Measurements from ENCODE around the gene FGD1. TPM values are rescaled to one million over a fixed set of nuclear protein-coding genes. Genes with fewer than 3 reads are reported as not detected.

Gene FGD1
- total and polyA plus RNA-seq, 2 of the 13 experiments (the other 11 are each of a cell fraction or from before 2014, with no cell fraction given) = 0.36 to 0.62 TPM

- TF ChIP-seq XRCC5 (optimal IDR thresholded peaks at IDR 0.05; ENCODE audit: low read length) (peak; percentile 93), TEAD2 (CRISPR knock-in tag; IDR thresholded peaks at IDR 0.05) (no peak), SIN3A (IDR thresholded peaks at IDR 0.05; ENCODE audit: borderline replicate concordance, low read depth, low read length) (peak; percentile 43; the same call in 1 of the 2 replicates), NR0B2 (CRISPR knock-in tag; IDR thresholded peaks at IDR 0.05) (no peak), ZMYM2 (CRISPR knock-in tag; IDR thresholded peaks at IDR 0.05) (no peak), CENPBD1 (CRISPR knock-in tag; IDR thresholded peaks at IDR 0.05; ENCODE audit: borderline replicate concordance, low read depth) (no peak), ZBTB3 (CRISPR knock-in tag; IDR thresholded peaks at IDR 0.05; ENCODE audit: borderline replicate concordance, low read depth) (no peak), ZIK1 (CRISPR knock-in tag; IDR thresholded peaks at IDR 0.05; ENCODE audit: borderline replicate concordance, low read depth) (0 out of 2 replicates have a peak, but pooled peaks have one; percentile 27), SIX4 (CRISPR knock-in tag; IDR thresholded peaks at IDR 0.05) (no peak), CHD2 (IDR thresholded peaks at IDR 0.05; ENCODE audit: low read depth, low read length) (no peak), PCBP2 (optimal IDR thresholded peaks at IDR 0.05; ENCODE audit: low read depth, low read length, poor library complexity, severe bottlenecking) (no peak), NFKB2 (CRISPR knock-in tag; IDR thresholded peaks at IDR 0.05; ENCODE audit: borderline replicate concordance) (no peak), ZNF629 (CRISPR knock-in tag; conservative IDR thresholded peaks at IDR 0.05) (no peak), KDM3A (CRISPR knock-in tag; IDR thresholded peaks at IDR 0.05; ENCODE audit: low read depth) (no peak), ISL2 (CRISPR knock-in tag; IDR thresholded peaks at IDR 0.05) (no peak), ATF6 (CRISPR knock-in tag; conservative IDR thresholded peaks at IDR 0.05) (no peak), POLR2G (IDR thresholded peaks at IDR 0.05; ENCODE audit: low read depth, low read length) (peak; percentile 72), ATM (IDR thresholded peaks at IDR 0.05; ENCODE audit: borderline replicate concordance) (no peak), NONO (IDR thresholded peaks at IDR 0.05) (no peak), NONO (CRISPR knock-in tag; conservative IDR thresholded peaks at IDR 0.05) (peak; percentile 71; the same call in 1 of the 2 replicates), FOSL2 (CRISPR knock-in tag; IDR thresholded peaks at IDR 0.05) (0 out of 2 replicates have a peak, but pooled peaks have one; percentile 12), CBX1 (IDR thresholded peaks at IDR 0.05; ENCODE audit: low read depth) (no peak), ZHX1 (CRISPR knock-in tag; IDR thresholded peaks at IDR 0.05; ENCODE audit: low read depth) (no peak), ZNF337 (CRISPR knock-in tag; IDR thresholded peaks at IDR 0.05; ENCODE audit: borderline replicate concordance, low read depth) (no peak)
These were observed 55.8 kb downstream of the FGD1 start, which contains the start of gene TSR2 (continued) for GRCh38 chrX:54439960-54440871.

All from HepG2 (cell line).